ENCODE data around the gene SRPX2.

SRPX2 gene, protein sequence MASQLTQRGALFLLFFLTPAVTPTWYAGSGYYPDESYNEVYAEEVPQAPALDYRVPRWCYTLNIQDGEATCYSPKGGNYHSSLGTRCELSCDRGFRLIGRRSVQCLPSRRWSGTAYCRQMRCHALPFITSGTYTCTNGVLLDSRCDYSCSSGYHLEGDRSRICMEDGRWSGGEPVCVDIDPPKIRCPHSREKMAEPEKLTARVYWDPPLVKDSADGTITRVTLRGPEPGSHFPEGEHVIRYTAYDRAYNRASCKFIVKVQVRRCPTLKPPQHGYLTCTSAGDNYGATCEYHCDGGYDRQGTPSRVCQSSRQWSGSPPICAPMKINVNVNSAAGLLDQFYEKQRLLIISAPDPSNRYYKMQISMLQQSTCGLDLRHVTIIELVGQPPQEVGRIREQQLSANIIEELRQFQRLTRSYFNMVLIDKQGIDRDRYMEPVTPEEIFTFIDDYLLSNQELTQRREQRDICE

GRCh38 chrX:100643956-100644860, at the start of gene SRPX2:
Gene SRPX2, plus strand, starts transcription at chrX:100644199. Its CDS starts 2,124 bp downstream, at chrX:100646323.
- no peak for DNase-seq (ENCODE audit: low read depth in 2 of 2)

DNA sequence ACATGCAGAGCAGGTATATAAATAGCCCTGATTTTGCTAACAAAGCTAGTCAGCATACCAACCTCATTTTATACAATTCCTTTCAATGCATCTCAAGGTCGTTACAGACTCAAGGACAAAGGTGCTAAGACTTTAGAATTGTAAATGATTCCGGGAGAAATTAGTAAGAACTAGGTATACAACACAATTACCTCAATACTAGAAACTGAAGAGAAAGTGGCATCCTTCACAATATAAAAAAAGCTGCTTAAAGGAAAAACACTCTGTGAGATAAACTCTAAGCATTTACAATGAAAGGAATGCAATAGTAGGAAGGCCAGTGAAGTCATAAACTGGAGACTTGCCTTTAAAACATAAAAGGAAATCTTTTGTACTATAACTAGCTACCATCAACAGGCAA, 47.4 kb upstream of the SRPX2 start:
- DNase-seq (ENCODE audit: low read depth in 2 of 2): no peak

GRCh38 chrX:100599456-100599855, 44.5 kb upstream of the SRPX2 start:
- DNase-seq (ENCODE audit: low read depth in 2 of 2): no peak

DNA sequence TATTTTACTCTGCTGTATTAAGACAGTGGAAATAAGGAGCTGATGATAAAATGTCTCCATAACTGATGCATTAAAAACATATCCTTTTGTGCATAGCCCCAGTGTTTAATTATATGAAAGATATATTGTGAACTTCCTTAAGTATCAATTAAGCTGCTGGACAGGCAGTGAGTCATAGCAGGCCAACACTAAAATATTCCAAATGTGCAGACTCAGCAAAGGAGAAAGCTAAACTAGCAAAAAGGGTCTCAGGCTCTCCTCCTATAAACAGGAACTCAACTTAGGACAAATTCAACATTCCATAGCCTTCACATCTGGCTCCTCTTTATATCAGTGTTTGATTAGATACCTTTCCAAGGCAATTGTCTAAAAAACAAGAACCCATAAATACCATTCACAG, 43.7 kb upstream of the SRPX2 start:
- DNase-seq (ENCODE audit: low read depth in 2 of 2): no peak

- DNase-seq (ENCODE audit: low read depth in 2 of 2): no peak
Measured at GRCh38 chrX:100600758-100601157, 43.2 kb upstream of the SRPX2 start.

DNA sequence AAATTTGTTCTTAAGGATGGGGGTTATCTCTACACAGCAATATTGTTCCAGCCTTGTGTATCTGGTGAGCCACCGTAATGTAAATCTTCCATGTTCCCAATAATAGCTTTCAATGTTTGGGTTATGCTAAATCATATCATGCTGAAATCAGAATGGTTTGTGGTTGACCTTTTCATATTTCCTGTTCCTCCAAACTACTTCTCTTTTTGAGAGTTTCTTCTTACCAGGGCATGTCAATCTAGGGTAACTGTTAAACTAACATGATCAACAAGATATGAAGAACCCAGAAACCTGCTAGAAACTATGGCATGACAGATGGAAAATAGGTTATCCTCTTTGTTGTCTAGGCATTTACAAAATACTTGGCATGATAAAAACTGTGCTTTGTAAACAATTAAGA, 37.2 kb upstream of the SRPX2 start:
- DNase-seq (ENCODE audit: low read depth in 2 of 2): no peak

DNA sequence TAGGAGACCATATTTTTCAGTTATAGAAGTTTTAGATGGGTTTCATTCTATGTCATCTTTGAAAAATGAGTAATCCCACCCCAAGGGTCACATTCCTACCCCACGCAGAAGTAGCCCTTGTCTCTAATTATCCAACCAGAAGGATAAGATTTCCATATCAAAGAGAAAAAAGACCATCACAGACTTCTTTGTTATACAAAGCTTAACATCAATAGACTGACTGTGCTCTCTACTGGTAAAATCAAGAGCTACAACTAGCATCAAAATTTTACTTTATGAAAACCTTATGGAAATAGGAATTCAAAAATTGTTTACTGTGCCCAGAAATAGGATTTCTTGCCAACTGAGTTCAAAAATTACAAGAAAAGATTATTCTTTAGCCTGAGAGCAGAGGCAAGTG, 34.4 kb upstream of the SRPX2 start:
- no peak for DNase-seq (ENCODE audit: low read depth in 2 of 2)

DNA sequence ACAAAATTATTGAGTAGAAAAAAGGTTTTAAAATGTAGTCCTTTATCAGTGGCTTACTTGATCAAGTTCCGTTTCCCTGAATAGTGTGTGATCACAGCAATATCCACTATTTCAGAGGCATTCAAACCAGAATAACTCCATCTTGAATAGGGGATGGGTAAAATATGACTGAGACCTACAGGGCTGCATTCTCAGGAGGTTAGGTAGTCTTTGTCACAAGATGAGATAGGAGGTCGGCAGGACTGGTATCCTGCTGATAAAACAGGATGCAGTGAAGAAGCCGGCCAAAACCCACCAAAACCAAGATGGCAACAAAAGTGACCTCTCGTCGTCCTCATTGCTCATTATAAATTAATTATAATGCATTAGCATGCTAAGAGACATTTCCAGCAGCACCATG, 32.0 kb upstream of the SRPX2 start:
- no peak for DNase-seq (ENCODE audit: low read depth in 2 of 2)

- DNase-seq (ENCODE audit: low read depth in 2 of 2): no peak
Measured at GRCh38 chrX:100615005-100615404, 29.0 kb upstream of the SRPX2 start.

- no peak for DNase-seq (ENCODE audit: low read depth in 2 of 2)
Measured at GRCh38 chrX:100623001-100623400, 21.0 kb upstream of the SRPX2 start.

GRCh38 chrX:100625985-100626491, 18.0 kb upstream of the SRPX2 start:
- no peak for DNase-seq (ENCODE audit: low read depth in 2 of 2)

DNA sequence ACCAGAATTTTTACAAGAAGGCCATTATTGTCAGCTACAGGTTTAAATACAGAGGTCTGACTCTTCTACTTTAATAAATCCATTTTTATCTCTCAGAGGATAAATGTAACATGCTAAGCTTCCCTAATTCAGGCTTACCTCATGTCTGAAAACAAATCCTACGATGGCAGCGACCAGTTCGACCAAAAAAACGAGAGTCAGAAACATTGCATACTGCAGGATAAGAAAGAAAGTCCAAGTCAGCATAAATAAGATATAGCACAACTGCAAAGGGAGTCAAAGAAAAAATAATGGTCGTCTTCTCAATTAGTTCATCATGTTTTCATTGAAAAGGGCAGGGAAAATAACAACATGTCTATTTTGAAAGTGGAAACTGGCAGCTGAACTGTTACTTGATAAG, 9.0 kb upstream of the SRPX2 start:
- DNase-seq (ENCODE audit: low read depth in 2 of 2): no peak

- no peak for DNase-seq (ENCODE audit: low read depth in 2 of 2)
Measured at GRCh38 chrX:100635989-100636320, 8.0 kb upstream of the SRPX2 start.

GRCh38 chrX:100636321-100636991, 7.5 kb upstream of the SRPX2 start, which contains the start of gene TSPAN6:
Gene TSPAN6, minus strand, starts transcription at chrX:100636806. Its CDS starts 112 bp downstream, at chrX:100636694.
- peak; percentile 22 to 40 for DNase-seq (ENCODE audit: low read depth in 2 of 2)

DNA sequence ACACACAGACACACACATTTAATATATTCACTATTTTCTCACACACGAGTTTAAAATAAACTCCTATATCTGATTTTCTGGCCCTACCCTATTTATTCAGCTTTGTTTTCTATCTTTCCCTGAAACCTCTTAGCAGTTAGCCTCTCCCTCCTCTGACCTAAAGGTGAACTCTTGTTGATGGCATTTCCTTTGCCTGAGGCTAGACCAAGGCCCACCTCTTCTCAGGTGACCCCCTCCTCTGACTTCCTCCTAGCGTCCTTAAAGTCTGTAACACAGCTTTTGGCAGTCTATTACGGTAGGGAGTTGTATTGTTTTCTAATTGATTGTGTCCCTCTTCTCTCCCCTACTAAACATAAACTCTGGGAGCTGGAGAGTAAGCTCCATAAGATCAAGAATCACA, 1.7 kb upstream of the SRPX2 start:
- no peak for DNase-seq (ENCODE audit: low read depth in 2 of 2)

DNA sequence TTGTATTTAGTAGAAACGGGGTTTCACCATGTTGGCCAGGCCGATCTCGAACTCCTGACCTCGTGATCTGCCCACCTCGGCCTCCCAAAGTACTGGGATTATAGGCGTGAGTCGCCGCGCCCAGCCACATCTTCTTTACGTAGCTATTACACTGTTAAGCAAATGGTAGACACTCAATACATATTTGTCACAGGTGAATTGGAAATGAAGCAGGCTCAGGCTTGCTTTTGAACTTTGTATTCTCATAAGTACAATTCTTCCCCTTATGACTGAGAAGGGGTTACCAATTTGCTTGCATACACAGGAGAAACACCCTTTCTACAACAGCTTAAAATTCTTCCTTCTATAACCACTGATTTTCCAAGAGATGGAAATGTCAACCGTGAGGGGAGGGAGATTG, 787 bp upstream of the SRPX2 start:
- no peak for DNase-seq (ENCODE audit: low read depth in 2 of 2)

DNA sequence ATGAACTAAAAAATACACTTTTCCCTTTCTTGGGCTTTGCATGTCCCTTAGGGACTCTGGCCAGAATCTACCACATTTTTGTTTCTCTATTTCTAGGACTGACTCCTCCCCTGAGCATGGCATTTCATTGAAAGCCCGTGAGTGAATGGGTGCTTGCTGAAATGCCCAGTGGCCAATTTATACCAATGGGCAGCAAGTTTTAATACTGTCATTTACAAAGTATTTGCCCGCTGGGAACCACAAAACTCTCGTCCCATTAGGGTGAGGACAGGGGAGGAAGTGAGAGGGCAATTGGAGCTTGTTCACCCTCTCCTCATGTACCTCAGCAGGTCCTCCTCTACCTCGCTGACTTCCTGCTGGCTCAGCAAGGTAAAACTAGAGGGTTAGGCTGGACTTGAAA, 1.1 kb downstream of the SRPX2 start:
- no peak for DNase-seq (ENCODE audit: low read depth in 2 of 2)

- no peak for DNase-seq (ENCODE audit: low read depth in 2 of 2)
Measured at GRCh38 chrX:100647095-100647494, 3.1 kb downstream of the SRPX2 start.

GRCh38 chrX:100647739-100648138, 3.7 kb downstream of the SRPX2 start:
- DNase-seq (ENCODE audit: low read depth in 2 of 2): no peak

- DNase-seq (ENCODE audit: low read depth in 2 of 2): no peak
Measured at GRCh38 chrX:100648458-100649417, 4.7 kb downstream of the SRPX2 start.

Data from stimulated activated CD8-positive, alpha-beta memory T cell treated with anti-CD3 and anti-CD28 coated beads, Interleukin-2, amount 100 ng/mL, for 1 hour (primary cell).